Activated T-cell treated with anti-CD3 and anti-CD28 coated beads for 4 hours (primary cell): ENCODE measurements around the gene PPM1L.
"Not testable (repeated sequence)": the region's sequence is repeated elsewhere in the genome, so short reads cannot be mapped to it uniquely, and the experiment has no call there.

ENCODE experiments used
- DNase-seq: peaks from one replicate; pipeline ENCODE4 v3.0.0-alpha.2; 2020

Gene PPM1L

DNA sequence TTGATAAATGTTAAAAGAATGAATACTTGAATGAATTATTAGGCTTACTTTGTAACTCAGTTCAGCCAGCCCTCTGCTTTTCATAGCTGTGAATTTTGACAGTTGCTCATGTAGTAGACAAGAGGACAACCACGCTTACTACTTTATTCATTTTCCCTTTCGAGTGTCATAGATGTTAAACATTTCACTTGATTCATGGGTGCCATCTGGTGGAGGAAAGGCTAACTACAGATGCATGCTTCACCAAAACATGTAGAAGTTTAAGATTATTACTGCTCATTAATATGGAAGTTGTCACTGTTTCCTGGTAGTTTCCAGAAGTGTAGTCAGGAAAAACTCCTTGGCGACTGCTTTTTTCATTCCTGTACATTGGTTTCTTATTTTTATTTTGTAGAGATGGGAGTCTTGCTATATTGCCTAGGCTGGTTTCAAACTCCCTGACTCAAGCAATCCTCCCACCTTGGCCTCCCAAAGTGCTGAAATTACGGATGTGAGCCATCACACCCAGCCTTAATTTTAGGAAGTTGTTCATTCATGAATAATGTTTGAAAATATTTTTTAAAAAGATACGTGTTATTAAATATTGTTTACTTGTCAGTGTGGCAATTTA is 186.0 kb downstream of the PPM1L start:
- DNase-seq = peak; percentile 70

DNA sequence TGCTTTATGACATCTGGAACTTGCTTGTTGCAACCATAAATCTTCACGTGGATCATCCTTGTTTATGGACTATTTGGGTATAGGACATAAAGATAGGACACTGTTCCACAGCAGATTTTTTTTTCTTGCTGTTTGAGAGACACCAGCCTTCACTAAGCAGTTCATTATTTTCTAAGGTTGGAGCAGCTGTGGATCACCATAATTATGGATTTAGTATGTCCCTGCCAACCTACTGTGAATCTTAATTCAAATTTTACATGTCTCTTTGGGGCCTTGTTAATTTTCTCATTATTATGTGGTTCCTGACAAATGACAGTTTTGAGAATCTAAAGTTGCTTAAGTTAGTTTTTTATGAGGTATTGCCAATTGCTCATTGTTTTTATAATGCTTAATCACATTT is 188.0 kb downstream of the PPM1L start:
- no peak for DNase-seq

DNA sequence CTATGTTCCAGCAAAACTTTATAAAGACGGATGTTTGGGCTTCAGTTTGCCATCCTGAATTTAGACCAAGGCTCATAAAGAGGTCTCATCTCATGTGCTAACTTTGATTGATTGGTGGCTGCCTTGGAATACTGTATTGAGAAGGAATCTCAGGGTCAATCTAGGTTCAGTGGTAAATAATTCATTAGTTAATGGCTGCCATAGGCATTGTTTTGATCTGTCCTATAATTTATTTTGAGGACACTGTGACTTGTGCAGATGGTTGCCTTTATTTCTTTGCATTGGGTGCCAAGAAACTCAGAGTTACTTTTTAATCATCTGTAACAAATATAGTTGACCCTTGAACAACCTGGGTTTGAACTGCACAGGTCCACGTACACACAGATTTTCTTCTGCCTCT is 189.3 kb downstream of the PPM1L start:
- no peak for DNase-seq

DNA sequence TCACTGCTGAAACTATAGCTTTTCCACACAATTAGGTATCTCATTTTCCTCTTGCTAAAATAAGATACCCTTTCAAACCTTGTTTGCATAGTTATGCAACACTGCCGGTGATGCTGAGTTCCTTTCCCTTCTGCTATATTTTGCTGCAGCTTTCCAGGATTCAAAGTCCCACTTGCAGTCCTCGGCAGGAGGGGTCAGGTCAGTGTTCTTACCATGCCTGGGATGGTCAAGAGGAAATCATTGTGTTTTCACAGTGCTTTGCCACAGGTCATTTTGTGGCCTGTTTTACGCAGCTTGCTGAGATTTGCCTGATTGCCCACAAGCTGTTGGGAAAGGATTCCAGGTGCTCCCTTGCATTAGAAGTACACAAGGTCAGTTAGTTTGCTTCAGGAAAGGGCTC is 192.2 kb downstream of the PPM1L start:
- no peak for DNase-seq

DNA sequence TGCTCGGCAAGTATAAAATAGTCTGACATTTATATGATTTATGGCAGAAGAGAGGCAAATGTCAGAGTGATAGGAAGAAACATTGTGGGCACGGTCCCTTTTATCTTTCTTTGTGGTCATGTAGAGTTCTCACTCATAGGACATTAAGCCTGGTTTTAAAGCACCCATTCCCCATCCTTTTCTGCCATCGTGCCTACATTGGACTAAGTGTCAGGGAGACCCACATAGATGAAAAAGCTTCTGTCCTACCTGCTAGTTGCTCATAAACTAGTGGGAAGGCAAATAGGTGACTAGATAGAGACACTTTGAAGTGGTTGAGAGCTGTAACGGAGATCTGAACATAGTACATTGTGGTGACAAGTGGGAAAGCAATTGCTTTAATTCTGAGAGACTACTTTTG is 193.4 kb downstream of the PPM1L start:
- no peak for DNase-seq

DNA sequence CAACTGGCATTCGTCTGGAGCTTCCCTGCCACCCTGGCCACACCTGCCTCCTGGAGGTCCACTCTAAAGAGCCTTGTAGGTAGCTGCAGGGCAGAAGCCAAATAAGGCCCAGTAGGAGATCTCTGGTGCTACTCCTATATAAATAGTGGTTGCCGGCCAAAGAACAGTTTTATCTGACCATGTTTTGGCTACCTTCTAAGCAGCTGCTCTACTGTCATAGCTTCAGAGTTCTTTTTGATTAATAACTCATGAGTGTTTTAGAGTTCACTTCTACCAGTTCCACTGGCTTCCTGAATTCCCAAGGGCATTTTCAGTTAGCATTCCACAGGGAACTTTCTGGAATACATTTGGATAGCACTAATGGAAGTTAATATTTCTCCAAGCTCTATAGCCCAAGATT is 194.5 kb downstream of the PPM1L start:
- no peak for DNase-seq

DNA sequence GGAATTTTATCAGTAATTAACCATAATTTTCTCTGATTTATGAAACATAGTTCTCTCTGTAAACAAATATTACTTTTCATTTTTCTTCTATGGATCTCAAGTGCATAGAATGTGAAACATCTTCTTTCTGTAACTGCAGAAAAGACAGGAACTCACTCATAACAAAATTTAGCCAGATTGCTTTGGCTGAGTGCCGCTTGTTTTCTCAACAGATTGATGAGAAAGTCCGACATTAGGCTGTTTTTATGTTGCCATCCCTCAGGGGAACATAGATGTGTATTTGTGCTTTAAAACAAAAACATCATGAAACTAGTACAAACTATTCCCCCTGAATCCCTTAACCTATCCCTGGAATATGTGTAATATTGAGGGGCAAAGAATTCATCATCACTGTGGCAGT is 194.9 kb downstream of the PPM1L start:
- no peak for DNase-seq

DNA sequence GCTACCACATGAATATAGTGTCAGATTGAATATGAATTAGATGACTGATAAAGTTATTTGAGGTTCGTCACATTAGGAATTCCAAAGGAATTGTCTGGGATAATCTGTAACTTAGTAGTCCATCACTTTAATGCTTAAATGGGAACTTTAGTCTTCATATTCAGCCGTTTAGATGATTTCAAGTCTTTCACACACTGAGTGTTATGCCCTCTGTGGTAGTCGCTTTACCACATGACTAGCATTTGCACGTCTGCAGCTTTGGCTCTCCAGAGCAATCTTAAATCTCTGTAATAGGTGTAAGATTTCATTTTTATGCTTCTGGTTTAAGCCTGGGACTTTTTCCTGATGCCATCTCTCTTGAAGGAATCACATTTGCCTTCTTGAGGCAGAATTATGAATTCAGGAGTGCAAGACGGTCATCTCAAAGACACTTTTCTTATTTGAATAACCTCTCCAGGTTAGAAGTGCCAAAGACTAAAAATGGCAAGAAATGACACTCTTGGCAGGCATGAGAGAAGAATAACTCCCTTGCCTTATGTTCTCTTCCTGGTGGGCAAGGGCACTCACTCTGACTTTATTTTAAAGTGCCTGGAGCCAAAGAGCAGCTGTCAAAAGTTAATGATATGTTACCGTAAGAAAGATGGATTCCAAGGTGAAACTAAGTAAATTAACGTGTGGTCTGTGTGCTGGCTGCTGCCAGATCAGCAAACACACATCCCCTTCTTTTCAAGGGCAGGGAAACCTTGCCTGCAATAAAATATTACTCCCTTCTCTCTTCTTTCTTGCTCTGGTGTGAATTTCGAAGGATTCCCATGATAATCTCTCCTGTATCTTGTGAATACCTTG is 195.8 kb downstream of the PPM1L start:
- no peak for DNase-seq

DNA sequence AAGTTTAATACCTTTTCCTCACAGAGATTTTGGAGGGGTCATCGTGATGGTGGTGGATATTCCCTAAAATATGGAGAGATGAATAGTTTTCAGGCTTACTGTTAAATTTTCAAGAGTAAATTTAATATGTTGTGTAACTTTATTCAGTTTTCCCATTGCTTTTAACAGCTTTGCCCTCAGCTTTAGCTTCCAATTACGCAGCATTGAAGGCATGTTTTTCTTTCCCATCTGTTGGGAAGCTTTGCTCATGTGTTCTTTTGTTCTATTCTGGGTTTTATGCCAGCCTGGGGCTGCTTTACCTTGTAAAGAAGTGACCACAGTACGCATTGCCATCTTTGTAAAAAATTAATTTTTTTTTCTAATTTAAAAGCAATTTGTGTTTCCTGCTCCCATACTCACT is 197.7 kb downstream of the PPM1L start:
- no peak for DNase-seq

DNA sequence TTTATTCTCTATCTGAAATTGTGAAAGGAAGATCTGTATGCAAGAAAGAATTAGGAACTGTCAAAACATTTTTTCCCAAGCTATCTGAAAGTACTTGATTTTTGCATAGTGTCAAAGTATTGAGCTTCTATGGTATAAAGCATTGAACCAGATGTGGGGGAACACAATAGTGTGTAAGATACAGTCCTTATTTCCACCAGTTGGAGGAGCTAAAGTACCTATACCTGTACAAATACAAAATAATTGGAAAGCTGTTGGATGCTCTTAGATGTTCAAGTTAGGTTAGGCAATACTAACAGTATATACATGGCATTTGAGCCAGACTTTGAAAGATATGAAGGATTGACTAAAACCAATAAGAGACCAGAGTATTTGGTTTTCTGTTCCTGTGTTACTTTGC is 200.8 kb downstream of the PPM1L start:
- DNase-seq = no peak

DNA sequence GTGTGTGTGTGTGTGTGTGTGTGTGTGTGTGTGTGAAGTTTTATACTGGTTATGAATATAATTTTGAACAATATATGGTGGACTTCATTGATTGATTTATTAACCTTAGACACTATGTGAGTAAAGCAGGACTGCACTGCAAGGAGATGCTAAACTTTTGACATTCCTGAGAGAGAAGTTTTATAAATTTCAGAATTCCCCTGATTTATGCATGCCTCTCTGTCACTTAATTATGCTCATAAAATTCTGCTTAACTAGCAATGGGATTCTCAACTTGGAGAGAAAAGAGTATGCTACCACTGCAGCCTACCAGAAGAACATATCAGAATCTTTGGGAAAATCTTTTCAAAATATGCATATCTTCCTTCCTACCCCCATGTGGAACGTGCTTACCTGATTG is 204.5 kb downstream of the PPM1L start:
- no peak for DNase-seq

DNA sequence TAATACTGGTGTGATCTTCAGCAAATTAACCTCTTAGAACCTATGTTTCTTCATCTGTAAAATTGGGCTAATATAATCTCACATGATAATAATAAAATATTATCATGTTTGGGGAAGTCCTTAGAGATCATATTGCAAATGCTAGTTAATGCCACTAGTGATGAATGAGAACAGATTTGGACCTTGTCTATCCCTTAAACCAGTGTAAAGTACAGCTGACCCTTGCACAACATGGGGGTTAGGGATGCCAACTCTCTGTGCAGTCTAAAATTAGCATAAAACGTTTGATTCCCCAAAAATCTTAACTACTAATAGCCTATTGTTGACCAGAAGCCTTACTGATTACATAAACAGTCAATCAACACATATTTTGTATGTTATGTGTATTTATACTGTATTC is 207.9 kb downstream of the PPM1L start:
- no peak for DNase-seq

DNA sequence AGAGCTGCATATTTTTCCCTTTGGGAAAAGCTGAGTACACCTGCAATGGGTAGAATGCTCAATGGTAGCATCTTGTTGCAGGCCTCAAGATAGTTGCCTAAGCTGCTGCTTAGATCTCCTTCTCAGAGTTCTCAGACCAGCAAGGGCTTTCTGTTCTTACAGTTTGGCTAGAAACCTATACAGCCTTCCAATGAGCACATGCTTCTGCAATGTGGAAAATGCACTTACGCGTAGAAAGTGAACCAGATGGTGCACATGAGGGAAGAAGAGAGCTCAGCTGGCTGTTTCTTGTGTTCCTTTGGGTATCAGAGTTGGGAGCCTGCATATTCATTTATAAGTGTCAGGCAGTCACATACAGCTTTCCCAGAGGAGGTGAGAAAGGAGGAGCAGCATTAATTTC is 212.7 kb downstream of the PPM1L start:
- DNase-seq = no peak

DNA sequence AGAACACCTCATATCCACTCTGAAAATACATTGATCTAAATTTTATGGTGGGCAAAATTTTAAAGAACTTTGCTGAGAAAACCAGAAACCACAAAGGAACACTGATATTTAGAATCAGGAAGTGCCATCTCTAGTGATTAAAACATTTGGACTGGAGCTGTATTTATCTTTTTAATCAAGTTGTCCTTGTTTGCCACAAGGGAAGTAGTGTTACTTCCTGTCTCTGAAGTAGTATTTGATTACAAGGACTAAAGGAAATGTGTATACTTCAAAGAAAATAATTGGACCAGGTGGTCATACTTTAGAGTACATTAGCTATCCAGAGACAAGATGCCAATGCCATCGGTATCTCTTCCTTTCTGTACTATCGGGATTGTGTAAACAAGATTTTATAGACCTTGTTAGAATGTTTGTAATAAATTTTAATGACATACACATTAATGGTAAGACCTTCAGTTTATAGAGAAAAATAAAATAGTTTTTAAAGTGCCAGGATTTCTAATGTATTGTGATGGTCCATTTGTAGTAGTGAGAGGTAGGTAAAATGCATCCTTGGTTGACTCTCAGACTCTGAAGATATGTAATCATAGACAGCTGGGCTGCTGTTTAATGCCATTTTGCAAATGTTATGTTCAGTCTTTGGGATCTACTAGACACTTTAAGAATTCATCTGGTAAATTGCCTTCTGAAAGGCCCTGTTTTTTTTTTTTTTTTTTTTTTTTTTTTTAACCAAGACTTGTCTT is 217.2 kb downstream of the PPM1L start:
- DNase-seq = no peak

DNA sequence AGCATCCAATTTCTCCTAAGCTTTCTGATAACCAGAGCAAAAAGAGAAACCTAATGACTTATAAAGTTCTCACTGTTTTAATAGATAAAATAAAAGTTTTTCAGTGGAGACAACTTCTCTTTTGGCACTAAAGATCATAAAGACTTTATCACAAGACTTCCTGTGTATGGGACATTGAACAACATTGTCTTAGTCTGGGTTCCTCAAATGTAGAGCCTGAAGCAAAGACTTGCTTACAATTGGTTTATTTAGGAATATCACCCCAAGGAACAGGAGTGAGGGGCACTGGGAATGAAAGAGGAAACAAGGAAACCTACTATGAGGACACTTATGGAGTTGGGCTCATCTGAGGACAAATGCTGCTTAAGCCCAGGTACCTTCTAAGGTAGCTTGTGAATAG is 221.7 kb downstream of the PPM1L start:
- DNase-seq = no peak

DNA sequence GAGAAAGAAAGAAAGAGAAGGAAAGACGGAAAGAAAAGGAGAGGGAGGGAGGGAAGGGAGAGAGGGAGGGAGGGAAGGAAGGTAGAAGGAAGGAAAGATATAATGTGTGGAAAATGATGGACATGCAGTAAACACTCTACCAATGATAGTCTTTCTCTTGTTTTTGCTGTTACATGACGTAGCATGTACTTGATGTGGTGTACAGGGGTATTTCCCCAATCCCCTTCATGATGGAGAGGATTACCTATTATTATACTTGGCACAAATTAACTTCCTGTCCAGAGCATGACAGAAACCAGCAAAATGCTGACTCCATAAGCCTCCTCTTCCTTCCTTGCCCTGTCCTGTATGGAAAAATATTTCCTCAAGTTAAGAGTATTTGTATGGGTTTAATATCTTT is 224.7 kb downstream of the PPM1L start:
- no peak for DNase-seq

DNA sequence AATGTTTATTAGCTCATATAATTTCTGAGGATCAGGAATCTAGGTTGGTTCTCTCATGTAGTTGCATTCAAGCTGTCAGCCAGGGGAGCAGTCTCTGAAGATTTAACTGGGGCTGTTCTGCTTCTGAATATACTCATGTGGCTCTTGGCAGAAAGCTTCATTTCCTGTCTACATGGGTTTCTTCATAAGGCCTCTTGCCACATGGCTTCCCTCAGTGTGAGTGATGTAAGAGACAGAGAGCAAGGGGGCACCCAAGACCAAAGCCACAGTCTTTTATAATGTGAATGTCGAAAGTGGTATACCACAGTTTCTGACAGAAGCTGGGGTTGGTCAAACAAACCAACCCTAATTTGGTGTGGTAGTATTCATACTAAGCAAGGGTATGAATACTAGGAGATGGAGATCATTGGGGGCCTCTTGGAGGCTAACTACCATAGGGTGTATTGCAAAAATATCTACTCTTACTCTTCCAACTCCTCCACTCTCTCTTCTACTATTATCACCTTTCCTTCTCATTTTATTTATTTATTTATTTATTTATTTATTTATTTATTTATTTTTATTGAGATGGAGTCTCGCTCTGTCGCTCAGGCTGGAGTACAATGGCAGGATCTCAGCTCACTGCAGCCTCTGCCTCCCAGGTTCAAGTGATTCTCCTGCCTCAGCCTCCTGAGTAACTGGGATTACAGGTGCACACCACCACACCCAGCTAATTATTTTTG is 225.3 kb downstream of the PPM1L start:
- DNase-seq = no peak

DNA sequence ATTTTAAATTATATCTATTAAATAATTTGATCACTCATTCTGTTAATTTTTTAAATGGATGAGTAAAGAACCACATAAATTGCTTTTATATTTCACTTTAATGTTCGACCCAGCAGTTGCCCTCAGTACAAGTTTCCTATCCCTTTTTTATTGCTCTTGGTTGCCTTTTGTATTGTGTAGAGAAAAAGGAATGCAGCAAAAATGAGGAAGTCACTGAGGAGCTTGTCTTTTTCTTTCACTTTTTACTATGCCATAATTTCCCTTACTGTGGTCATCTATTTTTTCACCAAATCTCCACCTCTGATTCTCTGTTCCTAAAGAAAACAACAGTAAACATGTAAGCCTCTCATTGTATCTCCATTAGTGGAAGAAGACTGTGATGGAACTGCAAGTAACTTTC is 226.5 kb downstream of the PPM1L start:
- no peak for DNase-seq

DNA sequence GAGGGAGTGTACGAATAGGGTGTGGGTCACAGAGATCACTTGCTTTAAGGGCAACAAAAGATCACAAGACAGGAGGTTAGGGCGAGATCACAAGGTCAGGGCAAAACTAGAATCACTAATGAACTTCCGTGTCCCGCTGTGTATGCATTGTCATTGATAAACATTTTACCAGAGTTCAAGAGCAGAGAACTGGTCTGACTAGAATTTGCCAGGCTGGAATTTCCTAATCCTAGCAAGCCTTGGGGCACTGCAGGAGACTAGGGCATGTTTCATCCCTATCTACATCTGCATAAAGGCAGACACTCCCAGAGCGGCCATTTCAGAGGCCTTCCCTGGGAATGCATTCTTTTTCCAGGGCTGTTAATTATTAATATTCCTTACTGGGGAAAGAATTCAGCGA is 227.9 kb downstream of the PPM1L start:
- not testable (repeated sequence) for DNase-seq

DNA sequence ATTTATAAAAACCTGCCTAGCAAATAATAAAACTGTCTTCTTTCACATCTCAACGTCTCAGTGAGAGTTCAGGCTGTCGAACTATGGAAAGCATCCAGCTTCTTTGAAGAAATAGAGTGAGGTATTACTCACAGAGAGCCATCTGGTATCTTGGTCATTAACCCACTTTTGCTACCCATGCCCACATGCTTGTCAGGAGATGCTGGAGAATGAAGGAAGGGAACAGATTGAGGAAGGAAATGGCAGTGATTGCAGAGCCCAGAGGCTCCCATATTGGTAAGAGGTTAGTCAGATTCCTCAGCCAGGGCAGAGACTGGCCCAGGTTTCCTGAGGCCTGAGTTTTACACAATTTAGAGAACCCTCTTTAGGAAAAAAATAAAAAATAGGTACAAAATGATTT is 230.0 kb downstream of the PPM1L start:
- no peak for DNase-seq

DNA sequence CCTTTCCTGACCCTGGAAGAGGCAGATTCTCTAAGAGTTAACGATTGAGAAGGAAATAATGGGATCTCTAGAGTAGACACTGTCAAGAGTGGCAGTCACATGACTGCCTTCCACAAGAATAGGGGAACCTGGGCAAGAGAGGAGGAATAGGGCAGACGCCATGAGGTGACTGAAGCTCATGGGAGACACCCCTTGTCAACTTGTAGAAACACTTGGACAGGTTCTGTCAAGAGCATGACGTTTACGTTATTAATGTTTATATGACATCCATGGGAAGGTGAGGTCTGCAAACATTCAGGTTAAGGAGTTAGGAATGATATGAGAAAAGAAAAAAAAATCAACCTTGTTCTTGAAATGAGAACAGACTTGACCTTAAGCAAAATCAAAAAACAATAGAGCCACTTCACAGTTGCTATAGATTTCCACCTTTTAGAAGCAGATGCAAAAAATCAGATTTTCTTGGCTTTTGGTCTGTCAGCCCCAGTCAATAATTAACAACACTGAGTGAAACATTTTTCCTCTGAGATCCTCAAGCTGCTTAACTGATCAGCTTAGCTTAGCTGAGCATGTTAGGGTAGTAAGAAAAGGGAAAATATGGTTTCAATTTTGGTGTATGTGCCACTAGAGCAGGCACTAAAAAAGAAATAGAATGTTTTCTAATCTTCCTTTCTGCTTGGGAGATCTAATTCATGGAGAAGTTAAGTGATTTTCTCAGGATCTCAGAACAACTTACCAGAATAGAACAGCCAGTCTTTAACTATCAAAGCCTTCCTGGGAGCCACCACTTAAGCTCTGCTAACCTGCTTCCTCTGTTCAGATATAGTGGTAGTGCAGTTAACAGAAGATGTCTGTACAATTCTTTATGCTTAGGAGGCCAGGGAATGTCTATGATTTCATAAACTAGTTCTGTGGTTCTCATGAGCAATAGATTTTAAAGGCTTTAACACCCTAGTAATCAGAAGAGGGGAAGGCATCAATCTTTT is 232.2 kb downstream of the PPM1L start:
- DNase-seq = no peak

DNA sequence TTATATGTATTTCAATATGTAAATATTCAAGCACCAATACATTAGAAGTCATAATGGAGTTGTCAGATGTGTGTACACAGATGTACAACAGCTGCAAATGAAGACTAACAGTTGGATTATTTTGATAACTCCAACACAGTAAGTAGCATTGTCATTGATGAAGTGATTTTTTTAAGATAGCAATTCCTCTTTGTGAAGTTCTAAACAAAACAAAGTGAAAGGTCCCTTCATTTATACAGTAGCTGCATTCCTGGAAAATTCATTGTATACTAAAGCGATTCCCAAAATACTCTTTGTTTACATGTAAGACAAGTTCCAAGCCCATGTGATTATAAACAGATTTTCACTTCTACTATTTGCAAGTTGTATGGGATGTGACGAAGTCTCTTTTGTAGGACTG is 234.4 kb downstream of the PPM1L start:
- DNase-seq = no peak
